Right lobe of liver (tissue), 4 donors: ENCODE data around the gene PMFBP1.

ENCODE experiments used
- POLR2A ChIP-seq: fragments of 450-650 bp; IDR thresholded peaks from one replicate; pipeline ENCODE4 v1.6.1; 2017; ENCODE audit warnings: antibody characterized with exemption, mild to moderate bottlenecking
- TF ChIP-seq, protein P1 (sequence below), 4 donors: fragments of 200-600 bp in 3 of 4; fragments of 450-650 bp in 1 of 4; IDR thresholded peaks; one replicate each; pipeline versions ENCODE4 v1.5.1 to v1.8.0; 2016 to 2022; ENCODE audit warnings: antibody characterized with exemption in 4 of 4, mild to moderate bottlenecking in 2 of 4
- donor health status: DM: no; HTN: no; CAD: no.
- donor health status: DM: no; HTN: no; CAD: no.
- donor health status: DM: no; HTN: yes; CAD: no.

DNA sequence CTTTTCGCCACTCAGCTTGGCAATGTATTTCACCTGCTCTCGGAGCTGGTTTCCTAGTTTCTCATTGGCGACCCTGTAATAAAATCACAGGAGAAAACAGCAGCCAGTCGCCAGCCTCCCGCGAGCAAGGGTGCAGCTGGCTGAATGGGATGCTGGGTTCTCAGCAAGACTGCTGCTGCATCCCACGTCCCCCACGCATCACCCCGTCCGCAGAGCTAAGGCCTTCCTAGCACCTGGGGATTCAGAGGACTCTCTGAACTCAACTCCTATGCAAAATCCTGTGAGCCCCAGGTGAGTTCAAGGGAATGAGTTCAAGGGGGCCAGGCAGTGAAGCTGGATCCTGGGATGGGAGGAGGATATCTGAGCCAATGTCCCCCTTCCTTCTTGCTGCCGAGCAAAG is 49.0 kb downstream of the PMFBP1 start:
- TF ChIP-seq, protein P1, sequence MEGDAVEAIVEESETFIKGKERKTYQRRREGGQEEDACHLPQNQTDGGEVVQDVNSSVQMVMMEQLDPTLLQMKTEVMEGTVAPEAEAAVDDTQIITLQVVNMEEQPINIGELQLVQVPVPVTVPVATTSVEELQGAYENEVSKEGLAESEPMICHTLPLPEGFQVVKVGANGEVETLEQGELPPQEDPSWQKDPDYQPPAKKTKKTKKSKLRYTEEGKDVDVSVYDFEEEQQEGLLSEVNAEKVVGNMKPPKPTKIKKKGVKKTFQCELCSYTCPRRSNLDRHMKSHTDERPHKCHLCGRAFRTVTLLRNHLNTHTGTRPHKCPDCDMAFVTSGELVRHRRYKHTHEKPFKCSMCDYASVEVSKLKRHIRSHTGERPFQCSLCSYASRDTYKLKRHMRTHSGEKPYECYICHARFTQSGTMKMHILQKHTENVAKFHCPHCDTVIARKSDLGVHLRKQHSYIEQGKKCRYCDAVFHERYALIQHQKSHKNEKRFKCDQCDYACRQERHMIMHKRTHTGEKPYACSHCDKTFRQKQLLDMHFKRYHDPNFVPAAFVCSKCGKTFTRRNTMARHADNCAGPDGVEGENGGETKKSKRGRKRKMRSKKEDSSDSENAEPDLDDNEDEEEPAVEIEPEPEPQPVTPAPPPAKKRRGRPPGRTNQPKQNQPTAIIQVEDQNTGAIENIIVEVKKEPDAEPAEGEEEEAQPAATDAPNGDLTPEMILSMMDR (IDR thresholded peaks at IDR 0.05): no peak
- TF ChIP-seq POLR2A: no peak
